ENCODE results near the gene CTNNBIP1. TPM values are rescaled to one million over a fixed set of nuclear protein-coding genes. Genes with fewer than 3 reads are reported as not detected.

The CTNNBIP1 gene
- total and polyA plus RNA-seq, 9 of the 15 experiments (the other 6 are each of a cell fraction or from before 2014, with no cell fraction given) = 0.65 to 29.2 (median 14.7) TPM

GRCh38 chr1:9912264-9912936 lies 2.3 kb upstream of the CTNNBIP1 start (continued):
- TF ChIP-seq ZMIZ1 (IDR thresholded peaks at IDR 0.05; ENCODE audit: low read depth in 2 of 2, low read length in 2 of 2) = no peak
- no peak for TF ChIP-seq TEAD2 (tag; IDR thresholded peaks at IDR 0.05)
- TF ChIP-seq, protein P1, sequence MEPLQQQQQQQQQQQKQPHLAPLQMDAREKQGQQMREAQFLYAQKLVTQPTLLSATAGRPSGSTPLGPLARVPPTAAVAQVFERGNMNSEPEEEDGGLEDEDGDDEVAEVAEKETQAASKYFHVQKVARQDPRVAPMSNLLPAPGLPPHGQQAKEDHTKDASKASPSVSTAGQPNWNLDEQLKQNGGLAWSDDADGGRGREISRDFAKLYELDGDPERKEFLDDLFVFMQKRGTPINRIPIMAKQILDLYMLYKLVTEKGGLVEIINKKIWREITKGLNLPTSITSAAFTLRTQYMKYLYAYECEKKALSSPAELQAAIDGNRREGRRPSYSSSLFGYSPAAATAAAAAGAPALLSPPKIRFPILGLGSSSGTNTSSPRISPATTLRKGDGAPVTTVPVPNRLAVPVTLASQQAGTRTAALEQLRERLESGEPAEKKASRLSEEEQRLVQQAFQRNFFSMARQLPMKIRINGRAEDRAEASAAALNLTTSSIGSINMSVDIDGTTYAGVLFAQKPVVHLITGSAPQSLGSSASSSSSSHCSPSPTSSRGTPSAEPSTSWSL (CRISPR knock-in tag; IDR thresholded peaks at IDR 0.05; ENCODE audit: borderline replicate concordance) = 0 out of 2 replicates have a peak, but pooled peaks have one; percentile 33
- no peak for TF ChIP-seq SRSF1 (IDR thresholded peaks at IDR 0.05; ENCODE audit: low read depth, low read length)
- TF ChIP-seq MEF2A (IDR thresholded peaks at IDR 0.05; ENCODE audit: control insufficient read depth, low read depth, low read length) = no peak
- TF ChIP-seq CBFB (CRISPR knock-in tag; IDR thresholded peaks at IDR 0.05) = no peak
- TF ChIP-seq, protein P2, sequence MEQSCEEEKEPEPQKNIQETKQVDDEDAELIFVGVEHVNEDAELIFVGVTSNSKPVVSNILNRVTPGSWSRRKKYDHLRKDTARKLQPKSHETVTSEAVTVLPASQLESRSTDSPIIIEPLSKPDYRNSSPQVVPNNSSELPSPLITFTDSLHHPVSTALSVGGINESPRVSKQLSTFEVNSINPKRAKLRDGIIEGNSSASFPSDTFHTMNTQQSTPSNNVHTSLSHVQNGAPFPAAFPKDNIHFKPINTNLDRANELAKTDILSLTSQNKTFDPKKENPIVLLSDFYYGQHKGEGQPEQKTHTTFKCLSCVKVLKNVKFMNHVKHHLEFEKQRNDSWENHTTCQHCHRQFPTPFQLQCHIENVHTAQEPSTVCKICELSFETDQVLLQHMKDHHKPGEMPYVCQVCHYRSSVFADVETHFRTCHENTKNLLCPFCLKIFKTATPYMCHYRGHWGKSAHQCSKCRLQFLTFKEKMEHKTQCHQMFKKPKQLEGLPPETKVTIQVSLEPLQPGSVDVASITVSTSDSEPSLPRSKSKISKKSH (CRISPR knock-in tag; IDR thresholded peaks at IDR 0.05) = no peak
- TF ChIP-seq ZNF592 (IDR thresholded peaks at IDR 0.05) = 0 out of 2 replicates have a peak, but pooled peaks have one; percentile 26
- no peak for TF ChIP-seq SAFB2 (IDR thresholded peaks at IDR 0.05; ENCODE audit: borderline replicate concordance, low read depth, low read length, severe bottlenecking)
- TF ChIP-seq, protein P3, sequence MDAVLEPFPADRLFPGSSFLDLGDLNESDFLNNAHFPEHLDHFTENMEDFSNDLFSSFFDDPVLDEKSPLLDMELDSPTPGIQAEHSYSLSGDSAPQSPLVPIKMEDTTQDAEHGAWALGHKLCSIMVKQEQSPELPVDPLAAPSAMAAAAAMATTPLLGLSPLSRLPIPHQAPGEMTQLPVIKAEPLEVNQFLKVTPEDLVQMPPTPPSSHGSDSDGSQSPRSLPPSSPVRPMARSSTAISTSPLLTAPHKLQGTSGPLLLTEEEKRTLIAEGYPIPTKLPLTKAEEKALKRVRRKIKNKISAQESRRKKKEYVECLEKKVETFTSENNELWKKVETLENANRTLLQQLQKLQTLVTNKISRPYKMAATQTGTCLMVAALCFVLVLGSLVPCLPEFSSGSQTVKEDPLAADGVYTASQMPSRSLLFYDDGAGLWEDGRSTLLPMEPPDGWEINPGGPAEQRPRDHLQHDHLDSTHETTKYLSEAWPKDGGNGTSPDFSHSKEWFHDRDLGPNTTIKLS (IDR thresholded peaks at IDR 0.05; ENCODE audit: borderline replicate concordance, low read depth) = no peak
- TF ChIP-seq BDP1 (IDR thresholded peaks at IDR 0.05; ENCODE audit: insufficient read depth, insufficient read length) = no peak
